AG08395 (cell line): ENCODE measurements around the gene NPAS3.

Experiments
- DNase-seq: peaks from one replicate; pipeline ENCODE4 v3.0.0; 2012; ENCODE audit warnings: mixed read lengths, low spot score

Gene NPAS3

GRCh38 chr14:33836900-33837577 is 898.4 kb downstream of the NPAS3 start:
- DNase-seq: no peak

GRCh38 chr14:33837943-33838683 is 899.4 kb downstream of the NPAS3 start:
- DNase-seq: no peak

- peak; percentile 70 for DNase-seq
These were observed 900.8 kb downstream of the NPAS3 start for GRCh38 chr14:33839193-33840076.

- DNase-seq: no peak
These were observed 902.1 kb downstream of the NPAS3 start for GRCh38 chr14:33840797-33841196.

- no peak for DNase-seq
These were observed 903.6 kb downstream of the NPAS3 start for GRCh38 chr14:33842299-33842698.

GRCh38 chr14:33844118-33844517 is 905.4 kb downstream of the NPAS3 start:
- DNase-seq: no peak

- no peak for DNase-seq
These were observed 907.6 kb downstream of the NPAS3 start for GRCh38 chr14:33846100-33846824.

GRCh38 chr14:33847066-33847465 is 908.4 kb downstream of the NPAS3 start:
- DNase-seq: no peak

GRCh38 chr14:33848009-33848408 is 909.3 kb downstream of the NPAS3 start:
- DNase-seq: no peak

GRCh38 chr14:33848706-33849454 is 910.2 kb downstream of the NPAS3 start:
- peak; percentile 67 for DNase-seq

GRCh38 chr14:33849455-33849801 is 910.7 kb downstream of the NPAS3 start:
- DNase-seq: no peak

- DNase-seq: no peak
These were observed 912.1 kb downstream of the NPAS3 start for GRCh38 chr14:33850826-33851225.

GRCh38 chr14:33851366-33851765 is 912.7 kb downstream of the NPAS3 start:
- no peak for DNase-seq

- no peak for DNase-seq
These were observed 913.3 kb downstream of the NPAS3 start for GRCh38 chr14:33851931-33852330.
